ENCODE data around the gene CYB5A.

GRCh38 chr18:74283646-74284045 lies 8.1 kb downstream of the CYB5A start:
- TF ChIP-seq POLR2A (IDR thresholded peaks at IDR 0.05) (no peak), CTCF (IDR thresholded peaks at IDR 0.05) (no peak)

All from uterus (tissue), 2 donors.